ENCODE data around the gene PTPRT.

The PTPRT gene

GRCh38 chr20:42191140-42191860, 998.4 kb downstream of the PTPRT start:
- DNase-seq (ENCODE audit: low read depth): no peak

- no peak for DNase-seq (ENCODE audit: low read depth)
Observed at GRCh38 chr20:42190084-42190483, 999.6 kb downstream of the PTPRT start.

GRCh38 chr20:42186337-42186736, 1003.4 kb downstream of the PTPRT start:
- no peak for DNase-seq (ENCODE audit: low read depth)

- no peak for DNase-seq (ENCODE audit: low read depth)
Observed at GRCh38 chr20:42183147-42183546, 1006.6 kb downstream of the PTPRT start.

- no peak for DNase-seq (ENCODE audit: low read depth)
Observed at GRCh38 chr20:42181064-42181463, 1008.6 kb downstream of the PTPRT start.

- no peak for DNase-seq (ENCODE audit: low read depth)
Observed at GRCh38 chr20:42179768-42180167, 1009.9 kb downstream of the PTPRT start.

GRCh38 chr20:42173440-42173839, 1016.3 kb downstream of the PTPRT start:
- DNase-seq (ENCODE audit: low read depth): no peak

- no peak for DNase-seq (ENCODE audit: low read depth)
Observed at GRCh38 chr20:42164121-42164890, 1025.4 kb downstream of the PTPRT start.

- DNase-seq (ENCODE audit: low read depth): no peak
Observed at GRCh38 chr20:42161228-42161829, 1028.4 kb downstream of the PTPRT start.

GRCh38 chr20:42159808-42160207, 1029.9 kb downstream of the PTPRT start:
- no peak for DNase-seq (ENCODE audit: low read depth)

GRCh38 chr20:42158272-42158671, 1031.4 kb downstream of the PTPRT start:
- DNase-seq (ENCODE audit: low read depth): no peak

GRCh38 chr20:42155586-42155985, 1034.1 kb downstream of the PTPRT start:
- DNase-seq (ENCODE audit: low read depth): no peak

GRCh38 chr20:42152575-42152974, 1037.1 kb downstream of the PTPRT start:
- DNase-seq (ENCODE audit: low read depth): no peak

- no peak for DNase-seq (ENCODE audit: low read depth)
Observed at GRCh38 chr20:42150230-42150629, 1039.5 kb downstream of the PTPRT start.

GRCh38 chr20:42138729-42139128, 1051.0 kb downstream of the PTPRT start:
- DNase-seq (ENCODE audit: low read depth): no peak

GRCh38 chr20:42134265-42135098, 1055.2 kb downstream of the PTPRT start:
- DNase-seq (ENCODE audit: low read depth): no peak

GRCh38 chr20:42130810-42131596, 1058.7 kb downstream of the PTPRT start:
- no peak for DNase-seq (ENCODE audit: low read depth)

GRCh38 chr20:42125426-42125825, 1064.3 kb downstream of the PTPRT start:
- no peak for DNase-seq (ENCODE audit: low read depth)

- no peak for DNase-seq (ENCODE audit: low read depth)
Observed at GRCh38 chr20:42123981-42124473, 1065.7 kb downstream of the PTPRT start.

- no peak for DNase-seq (ENCODE audit: low read depth)
Observed at GRCh38 chr20:42118409-42119125, 1071.1 kb downstream of the PTPRT start.

GRCh38 chr20:42118001-42118400, 1071.7 kb downstream of the PTPRT start:
- no peak for DNase-seq (ENCODE audit: low read depth)
